Measurements from ENCODE around the gene ABL1. TPM values are rescaled to one million over a fixed set of nuclear protein-coding genes. Genes with fewer than 3 reads are reported as not detected.

ABL1 gene
- total and polyA plus RNA-seq, 2 of the 13 experiments (the other 11 are each of a cell fraction or from before 2014, with no cell fraction given), result 10.8 to 20.4 TPM

DNA sequence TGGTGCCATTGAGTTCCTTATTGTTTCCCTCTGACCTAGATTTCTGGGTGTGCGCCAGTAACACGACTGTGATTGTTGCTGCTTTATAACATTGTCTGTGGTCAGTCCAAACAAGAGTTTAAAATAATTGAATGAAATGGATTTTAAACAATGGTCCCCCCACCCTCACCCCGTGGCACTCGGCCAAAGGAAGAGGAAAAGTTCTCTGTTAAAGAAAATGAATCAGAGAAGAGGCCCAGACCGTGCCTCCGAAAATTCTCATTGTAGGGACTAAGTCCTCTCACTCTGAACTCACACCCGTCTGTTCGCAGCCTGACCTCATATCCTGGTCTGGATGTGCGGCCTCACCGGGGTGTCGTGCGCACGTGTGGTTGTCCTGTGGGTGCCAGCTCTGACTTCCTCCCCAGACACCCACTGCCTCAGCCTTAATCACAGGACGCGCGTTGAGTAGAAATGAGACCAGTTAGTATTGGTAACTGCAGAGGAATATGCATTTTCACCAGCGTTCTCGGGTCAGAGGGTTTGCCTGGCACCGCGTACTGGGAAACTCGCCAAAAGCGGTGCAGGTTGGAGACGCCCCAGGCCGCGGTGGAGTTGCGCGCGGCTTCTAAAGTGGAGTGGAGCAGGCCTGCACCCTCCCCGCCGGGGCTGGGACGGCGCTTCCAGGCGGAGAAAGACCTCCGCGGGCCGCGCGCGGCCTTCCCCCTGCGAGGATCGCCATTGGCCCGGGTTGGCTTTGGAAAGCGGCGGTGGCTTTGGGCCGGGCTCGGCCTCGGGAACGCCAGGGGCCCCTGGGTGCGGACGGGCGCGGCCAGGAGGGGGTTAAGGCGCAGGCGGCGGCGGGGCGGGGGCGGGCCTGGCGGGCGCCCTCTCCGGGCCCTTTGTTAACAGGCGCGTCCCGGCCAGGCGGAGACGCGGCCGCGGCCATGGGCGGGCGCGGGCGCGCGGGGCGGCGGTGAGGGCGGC, at the start of gene ABL1 (continued):
- TF ChIP-seq TAF15 (IDR thresholded peaks at IDR 0.05; ENCODE audit: low read depth, low read length, poor library complexity, severe bottlenecking) (no peak), POLR2A (IDR thresholded peaks at IDR 0.05; ENCODE audit: insufficient read depth in 1 of 2, low read depth in 2 of 2, low read length in 2 of 2) (peak; percentile 30 to 64; a peak in 3 of 4 replicates), ZNF20 (CRISPR knock-in tag; IDR thresholded peaks at IDR 0.05) (no peak), YEATS4 (CRISPR knock-in tag; IDR thresholded peaks at IDR 0.05; ENCODE audit: borderline replicate concordance) (peak; percentile 49; the same call in 1 of the 2 replicates), ZFX (CRISPR knock-in tag; IDR thresholded peaks at IDR 0.05; ENCODE audit: low read depth) (peak; percentile 93)
- TF ChIP-seq, protein P1, sequence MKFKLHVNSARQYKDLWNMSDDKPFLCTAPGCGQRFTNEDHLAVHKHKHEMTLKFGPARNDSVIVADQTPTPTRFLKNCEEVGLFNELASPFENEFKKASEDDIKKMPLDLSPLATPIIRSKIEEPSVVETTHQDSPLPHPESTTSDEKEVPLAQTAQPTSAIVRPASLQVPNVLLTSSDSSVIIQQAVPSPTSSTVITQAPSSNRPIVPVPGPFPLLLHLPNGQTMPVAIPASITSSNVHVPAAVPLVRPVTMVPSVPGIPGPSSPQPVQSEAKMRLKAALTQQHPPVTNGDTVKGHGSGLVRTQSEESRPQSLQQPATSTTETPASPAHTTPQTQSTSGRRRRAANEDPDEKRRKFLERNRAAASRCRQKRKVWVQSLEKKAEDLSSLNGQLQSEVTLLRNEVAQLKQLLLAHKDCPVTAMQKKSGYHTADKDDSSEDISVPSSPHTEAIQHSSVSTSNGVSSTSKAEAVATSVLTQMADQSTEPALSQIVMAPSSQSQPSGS (CRISPR knock-in tag; IDR thresholded peaks at IDR 0.05), result 0 out of 2 replicates have a peak, but pooled peaks have one; percentile 19

DNA sequence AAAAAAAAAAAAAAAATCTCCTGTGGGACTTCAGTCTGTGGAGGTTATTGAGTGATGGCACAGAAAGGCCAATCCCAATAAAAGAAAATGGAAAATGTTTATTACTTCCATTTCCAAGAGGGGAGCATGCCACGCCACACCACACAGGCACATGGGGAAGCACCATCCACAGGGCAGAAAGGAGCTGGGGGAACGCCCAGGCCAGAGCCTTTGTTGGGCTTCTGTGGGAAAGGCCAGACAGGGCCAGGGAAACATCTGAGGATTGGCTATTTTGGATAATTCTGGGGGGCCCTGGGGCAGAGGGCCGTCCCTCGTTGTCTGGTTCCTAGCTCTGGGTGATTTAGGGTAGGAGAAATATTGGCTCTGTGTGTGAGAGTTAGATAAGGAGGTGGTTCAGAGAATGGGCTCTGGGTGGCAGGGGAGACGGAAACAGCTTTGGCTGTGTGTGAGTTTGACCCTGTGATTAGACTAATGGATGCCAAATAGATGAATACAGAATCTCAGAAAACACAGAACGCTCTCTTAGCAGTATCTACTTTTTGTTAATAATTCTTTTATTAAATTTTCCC, 49.0 kb upstream of the ABL1 start:
- H4K20me1 ChIP-seq (ENCODE audit: insufficient read depth, low read length), result no peaks in the 10 kb centered on the region
- H3K79me2 ChIP-seq (ENCODE audit: insufficient read depth, low read length), result peaks cover 4% of the 10 kb centered on the region
- peaks cover 10% of the 10 kb centered on the region; the same call in 1 of the 2 replicates for H3K4me1 ChIP-seq (ENCODE audit: insufficient read depth, low read length)
- 94% methylated on average over 6 of the region's 6 CpGs for WGBS (ENCODE audit: low lambda C conversion rate)
- no peak for DNase-seq (ENCODE audit: low spot score)
- ChIA-PET CTCF (ENCODE audit: low intra/inter-chr PET ratio, low total read pairs) (no interaction called here), POLR2A (no interaction called here)
- in situ Hi-C loops (cut with HindIII; ENCODE audit: extremely low pct_ligation_motif_present, low pct_unique_long_range_greater_than_20kb) (no loop called here), intact Hi-C loops (cut with micrococcal nuclease; ENCODE audit: unreplicated experiment) (loop anchor here (5.0 kb wide), 1 partner anchor 34 kb away; no protein-coding TSS in a partner anchor)
- H3K36me3 ChIP-seq (replicated peaks in 1 of 2; ENCODE audit: control insufficient read depth in 1 of 2, insufficient read depth in 2 of 2, low read length in 2 of 2), result no peaks in the 10 kb centered on the region; a peak in 1 of 5 replicates
- no TSS peak for BruUV-seq (replicated peaks)
- ATAC-seq, result no peak
- H2AFZ ChIP-seq (ENCODE audit: low read length), result no peak overlapping the region
- H3K27me3 ChIP-seq (ENCODE audit: control insufficient read depth in 1 of 2, insufficient read depth in 2 of 2, low read length in 2 of 2), result no peaks in the 10 kb centered on the region
- no peak for FAIRE-seq
- H3K4me2 ChIP-seq (ENCODE audit: low read depth, low read length), result no peak overlapping the region
- no peak overlapping the region for H3K27ac ChIP-seq (ENCODE audit: extremely low read length, insufficient read depth, low read length)
- TF ChIP-seq MYC (CRISPR knock-in tag; IDR thresholded peaks at IDR 0.05; ENCODE audit: borderline replicate concordance) (no peak), GATAD2A (CRISPR knock-in tag; IDR thresholded peaks at IDR 0.05) (no peak), CBX5 (CRISPR knock-in tag; IDR thresholded peaks at IDR 0.05; ENCODE audit: borderline replicate concordance) (no peak), TEAD3 (CRISPR knock-in tag; optimal IDR thresholded peaks at IDR 0.05; ENCODE audit: borderline replicate concordance) (no peak)
- TF ChIP-seq, protein P2, sequence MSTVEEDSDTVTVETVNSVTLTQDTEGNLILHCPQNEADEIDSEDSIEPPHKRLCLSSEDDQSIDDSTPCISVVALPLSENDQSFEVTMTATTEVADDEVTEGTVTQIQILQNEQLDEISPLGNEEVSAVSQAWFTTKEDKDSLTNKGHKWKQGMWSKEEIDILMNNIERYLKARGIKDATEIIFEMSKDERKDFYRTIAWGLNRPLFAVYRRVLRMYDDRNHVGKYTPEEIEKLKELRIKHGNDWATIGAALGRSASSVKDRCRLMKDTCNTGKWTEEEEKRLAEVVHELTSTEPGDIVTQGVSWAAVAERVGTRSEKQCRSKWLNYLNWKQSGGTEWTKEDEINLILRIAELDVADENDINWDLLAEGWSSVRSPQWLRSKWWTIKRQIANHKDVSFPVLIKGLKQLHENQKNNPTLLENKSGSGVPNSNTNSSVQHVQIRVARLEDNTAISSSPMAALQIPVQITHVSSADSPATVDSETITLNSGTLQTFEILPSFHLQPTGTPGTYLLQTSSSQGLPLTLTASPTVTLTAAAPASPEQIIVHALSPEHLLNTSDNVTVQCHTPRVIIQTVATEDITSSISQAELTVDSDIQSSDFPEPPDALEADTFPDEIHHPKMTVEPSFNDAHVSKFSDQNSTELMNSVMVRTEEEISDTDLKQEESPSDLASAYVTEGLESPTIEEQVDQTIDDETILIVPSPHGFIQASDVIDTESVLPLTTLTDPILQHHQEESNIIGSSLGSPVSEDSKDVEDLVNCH (CRISPR knock-in tag; IDR thresholded peaks at IDR 0.05), result no peak
- H3K9me3 ChIP-seq (ENCODE audit: low read length), result peaks cover 18% of the 10 kb centered on the region
- no peak overlapping the region for H3K9ac ChIP-seq (ENCODE audit: insufficient read depth, low read depth, low read length)
- no peak overlapping the region for H3K4me3 ChIP-seq (replicated peaks in 1 of 3; ENCODE audit: insufficient read depth in 1 of 3, low read depth in 2 of 3, low read length in 3 of 3)

Measured in HepG2 (cell line).